ENCODE data around the gene WDPCP. TPM values are rescaled to one million over a fixed set of nuclear protein-coding genes. Genes with fewer than 3 reads are reported as not detected.
"Not testable (repeated sequence)": the region's sequence is repeated elsewhere in the genome, so short reads cannot be mapped to it uniquely, and the experiment has no call there.

WDPCP gene
- total RNA-seq, 2 donors from 2014 or later: 3.1 to 3.7 TPM

- intact Hi-C loops (cut with DNase I, micrococcal nuclease): no loop called here
- ATAC-seq: no peak
- DNase-seq: no peak
These were observed 253.4 kb downstream of the WDPCP start for GRCh38 chr2:63334910-63335309.

- DNase-seq (no peak), ATAC-seq (no peak)
- intact Hi-C loops (cut with DNase I, micrococcal nuclease): no loop called here
These were observed 261.8 kb downstream of the WDPCP start for GRCh38 chr2:63326473-63326872.

DNA sequence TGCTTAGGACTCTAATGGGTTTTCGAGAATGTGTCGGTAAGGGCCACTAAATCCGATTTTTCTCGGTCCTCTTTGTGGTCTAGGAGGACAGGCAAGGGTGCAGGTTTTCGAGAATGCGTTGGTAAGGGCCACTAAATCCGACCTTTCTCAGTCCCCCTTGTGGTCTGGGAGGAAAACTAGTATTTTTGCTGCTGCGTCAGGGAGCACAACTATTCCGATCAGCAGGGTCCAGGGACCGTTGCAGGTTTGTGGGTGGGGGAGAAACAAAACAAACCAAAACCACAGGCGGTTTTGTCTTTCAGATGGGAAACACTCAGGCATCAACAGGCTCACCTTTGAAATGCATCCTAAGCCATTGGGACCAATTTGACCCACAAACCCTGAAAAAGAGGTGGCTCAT, 264.6 kb downstream of the WDPCP start:
- DNase-seq; ATAC-seq; intact Hi-C loops (cut with DNase I, micrococcal nuclease): not testable (repeated sequence)

GRCh38 chr2:63321973-63322372, 266.3 kb downstream of the WDPCP start:
- ATAC-seq; intact Hi-C loops (cut with DNase I, micrococcal nuclease); DNase-seq: not testable (repeated sequence)

DNA sequence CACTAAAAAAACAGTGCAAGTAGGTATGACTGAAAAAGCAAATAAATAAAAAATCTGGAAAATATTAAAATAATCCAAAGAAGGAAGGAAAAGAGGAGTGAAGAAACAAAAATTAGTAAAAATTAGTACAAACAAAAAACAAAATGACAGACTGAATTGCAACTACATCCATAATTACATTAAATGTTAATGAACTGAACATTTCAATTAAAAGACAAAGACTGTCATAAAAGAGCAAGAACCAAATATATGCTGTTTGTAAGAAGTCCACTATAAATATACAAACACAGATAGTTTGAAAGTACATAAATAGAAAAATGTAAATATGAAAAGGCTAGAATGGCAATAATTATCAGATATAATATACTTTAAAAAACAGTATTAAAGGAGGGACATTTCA, 267.6 kb downstream of the WDPCP start:
- ATAC-seq (no peak), DNase-seq (no peak)
- intact Hi-C loops (cut with DNase I, micrococcal nuclease): no loop called here

DNA sequence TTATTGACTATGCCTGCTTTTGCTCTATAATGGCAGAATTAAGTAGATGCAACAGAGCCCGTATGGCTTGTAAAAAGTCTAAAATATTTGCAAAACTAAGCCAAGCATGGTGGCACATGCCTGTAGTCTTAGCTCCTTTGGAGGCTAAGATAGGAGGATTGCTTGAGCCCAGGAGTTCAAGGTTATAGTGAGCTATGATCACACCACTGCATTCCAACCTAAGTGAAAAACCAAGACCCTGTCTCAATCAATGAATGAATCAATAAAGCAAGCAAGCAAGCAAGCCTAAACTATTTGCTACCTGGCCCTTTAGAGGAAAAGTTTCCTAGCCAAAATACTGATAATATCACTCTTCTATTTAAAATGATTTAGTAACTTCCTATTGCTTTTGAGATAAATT, 277.7 kb downstream of the WDPCP start:
- intact Hi-C loops (cut with DNase I, micrococcal nuclease): no loop called here
- ATAC-seq: no peak
- no peak for DNase-seq

- DNase-seq (no peak), ATAC-seq (no peak)
- intact Hi-C loops (cut with DNase I, micrococcal nuclease): no loop called here
These were observed 286.8 kb downstream of the WDPCP start for GRCh38 chr2:63301481-63301880.

DNA sequence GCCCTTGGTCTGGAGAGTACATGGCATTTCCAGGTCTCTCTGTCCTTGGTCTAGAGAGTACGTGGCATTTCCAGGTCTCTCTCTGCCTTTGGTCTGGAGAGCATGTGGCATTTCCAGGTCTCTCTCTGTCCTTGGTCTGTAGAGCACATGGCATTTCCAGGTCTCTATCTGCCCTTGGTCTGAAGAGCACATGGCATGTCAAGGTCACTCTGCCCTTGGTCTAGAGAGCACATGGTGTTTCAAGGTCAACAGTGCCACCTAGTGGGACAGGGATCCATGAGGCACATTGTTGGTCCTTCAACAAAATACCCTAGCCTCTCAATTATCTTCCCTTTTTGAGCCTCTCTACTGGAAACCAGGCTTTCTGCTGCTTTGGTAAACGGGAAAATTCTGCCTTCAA, 287.4 kb downstream of the WDPCP start:
- DNase-seq (no peak), ATAC-seq (no peak)
- intact Hi-C loops (cut with DNase I, micrococcal nuclease): no loop called here

- DNase-seq (no peak), ATAC-seq (no peak)
- intact Hi-C loops (cut with DNase I, micrococcal nuclease): no loop called here
These were observed 300.3 kb downstream of the WDPCP start for GRCh38 chr2:63287956-63288355.

DNA sequence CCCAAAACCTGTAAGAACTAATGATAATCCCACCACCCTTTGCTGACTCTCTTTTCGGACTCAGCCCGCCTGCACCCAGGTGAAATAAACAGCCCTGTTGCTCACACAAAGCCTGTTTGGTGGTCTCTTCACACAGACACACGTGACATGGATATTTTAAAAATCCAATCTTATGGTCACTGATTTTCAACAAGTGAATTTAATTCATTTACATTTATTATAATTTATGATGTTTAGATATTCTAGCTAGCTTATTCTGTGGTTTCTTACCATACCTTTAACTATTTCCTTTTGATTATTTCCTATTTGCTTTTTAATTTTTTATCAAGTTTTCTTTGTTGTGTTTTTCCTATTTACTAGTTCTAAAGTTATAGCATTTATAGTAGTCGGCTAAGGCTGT, 301.8 kb downstream of the WDPCP start:
- intact Hi-C loops (cut with DNase I, micrococcal nuclease); DNase-seq; ATAC-seq: not testable (repeated sequence)

DNA sequence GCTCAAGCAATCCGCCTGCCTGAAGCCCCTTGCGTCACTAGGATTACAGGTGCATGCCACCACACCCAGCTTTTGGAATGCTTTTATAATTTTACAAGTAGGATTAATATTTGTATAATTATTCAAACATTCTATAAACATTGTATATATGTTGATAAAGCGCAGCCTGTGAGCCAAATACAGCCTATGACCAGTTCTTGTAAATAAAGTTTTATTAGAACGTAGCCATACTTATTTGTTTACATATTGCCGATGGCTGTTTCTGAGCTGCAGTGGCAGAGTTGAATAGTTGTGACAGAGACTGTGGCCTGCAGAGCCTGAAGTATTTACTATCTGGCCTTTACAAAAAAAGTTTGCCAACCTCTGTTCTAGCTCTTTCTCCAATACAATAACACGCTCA, 305.0 kb downstream of the WDPCP start:
- DNase-seq (no peak), ATAC-seq (no peak)
- intact Hi-C loops (cut with DNase I, micrococcal nuclease): no loop called here

GRCh38 chr2:63272560-63272959, 315.7 kb downstream of the WDPCP start:
- ATAC-seq (no peak), DNase-seq (no peak)
- intact Hi-C loops (cut with DNase I, micrococcal nuclease): no loop called here

DNA sequence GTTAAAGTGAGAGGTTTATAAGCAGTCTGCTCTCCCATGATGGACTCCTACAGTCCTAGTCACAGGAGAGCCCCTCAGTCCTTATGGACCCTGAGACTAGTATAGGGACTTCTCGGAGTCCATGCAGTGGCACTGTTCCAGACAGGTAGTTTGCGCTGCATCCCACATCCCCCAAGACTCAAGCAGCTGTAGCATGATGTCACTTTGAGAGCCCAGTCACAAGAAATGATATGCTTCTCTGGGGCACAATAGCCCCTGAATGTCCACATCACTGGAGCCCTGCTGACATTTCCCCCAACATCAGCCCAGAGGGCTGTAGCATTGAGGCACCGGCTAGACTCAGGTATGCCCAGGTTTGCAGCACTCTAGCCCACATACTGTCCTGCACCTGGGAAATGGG, 317.6 kb downstream of the WDPCP start:
- no peak for ATAC-seq
- intact Hi-C loops (cut with DNase I, micrococcal nuclease): no loop called here
- DNase-seq: no peak

GRCh38 chr2:63268946-63269345, 319.3 kb downstream of the WDPCP start:
- no peak for DNase-seq
- intact Hi-C loops (cut with DNase I, micrococcal nuclease): no loop called here
- ATAC-seq: no peak

DNA sequence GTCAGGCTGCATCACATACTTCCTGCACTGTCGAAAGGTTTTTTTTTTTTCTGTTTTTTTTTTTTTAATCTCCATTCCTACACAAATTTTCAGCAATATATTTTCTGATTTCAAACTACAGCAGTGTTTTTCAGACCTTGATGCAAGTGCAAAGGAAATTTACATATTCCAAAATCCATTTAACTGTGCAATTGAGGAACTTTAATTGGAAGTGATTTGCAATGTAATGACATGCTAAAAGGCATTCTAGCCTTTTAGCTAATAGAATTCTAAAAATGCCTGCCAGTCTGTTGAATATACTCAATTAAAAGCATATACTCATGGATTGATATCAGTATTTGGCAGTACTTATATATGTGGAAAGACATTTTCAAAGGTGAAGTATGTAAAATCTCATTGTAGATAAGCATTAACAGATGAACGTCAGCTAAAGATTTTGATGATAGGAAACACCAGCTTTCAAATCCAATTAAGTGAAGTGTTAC, 327.1 kb downstream of the WDPCP start:
- intact Hi-C loops (cut with DNase I, micrococcal nuclease): no loop called here
- DNase-seq: no peak
- ATAC-seq: no peak

- DNase-seq (no peak), ATAC-seq (no peak)
- intact Hi-C loops (cut with DNase I, micrococcal nuclease): no loop called here
These were observed 330.8 kb downstream of the WDPCP start for GRCh38 chr2:63257473-63257872.

GRCh38 chr2:63249161-63249560, 339.1 kb downstream of the WDPCP start:
- DNase-seq (no peak), ATAC-seq (no peak)
- intact Hi-C loops (cut with DNase I, micrococcal nuclease): no loop called here

DNA sequence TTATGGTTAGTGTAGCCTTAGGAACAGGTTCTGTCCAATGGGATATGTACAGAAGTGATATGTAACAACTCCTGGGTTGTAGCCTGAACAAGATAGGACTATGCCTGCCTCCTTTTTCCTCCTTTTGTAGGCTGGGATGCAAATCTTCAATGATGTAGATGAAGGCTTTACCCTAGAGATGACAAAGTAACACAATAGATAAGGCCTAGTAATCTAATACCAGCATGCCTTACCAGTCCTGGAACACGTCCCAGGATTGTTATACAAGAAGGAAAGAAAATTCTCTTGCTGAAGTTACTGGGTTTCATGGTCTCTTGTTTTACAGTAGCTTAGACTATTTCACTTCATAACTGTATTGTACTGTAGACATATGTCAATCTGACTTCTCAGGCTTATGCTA, 345.5 kb downstream of the WDPCP start:
- intact Hi-C loops (cut with DNase I, micrococcal nuclease): no loop called here
- DNase-seq: no peak
- ATAC-seq: no peak

DNA sequence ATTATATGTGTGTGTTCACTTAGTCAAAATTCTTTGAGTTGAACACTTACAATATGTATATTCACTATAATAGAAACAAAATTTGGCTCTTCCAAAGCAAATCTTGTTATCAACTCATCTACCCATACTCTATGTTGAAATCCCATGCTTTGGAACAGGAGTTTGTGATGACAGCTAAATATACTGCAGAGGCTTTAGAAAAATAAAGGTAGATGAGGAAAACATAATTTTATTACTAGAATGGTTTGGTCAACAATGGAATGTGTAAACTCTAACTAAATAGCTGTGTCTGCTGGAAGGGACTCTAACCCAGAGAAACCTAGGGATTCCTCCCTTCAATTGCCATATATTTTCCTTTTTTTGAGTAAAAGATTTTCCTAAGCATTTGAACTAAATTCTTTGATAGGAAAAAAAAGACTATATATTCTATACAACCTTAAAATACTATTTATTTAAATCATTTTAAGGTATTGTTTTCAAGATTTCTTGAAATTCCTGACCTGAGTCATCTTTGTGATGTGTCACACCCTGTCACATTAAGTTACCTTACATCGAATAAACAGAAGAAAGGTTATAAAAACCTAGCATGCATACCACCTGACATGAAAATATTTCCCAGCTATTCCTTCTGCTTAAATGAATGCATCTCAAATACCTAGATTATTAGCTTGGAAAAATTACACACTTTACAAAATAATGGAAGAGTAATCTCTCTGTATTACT, 362.2 kb downstream of the WDPCP start:
- intact Hi-C loops (cut with DNase I, micrococcal nuclease): no loop called here

GRCh38 chr2:63218800-63219526, 369.3 kb downstream of the WDPCP start:
- DNase-seq: no peak
- ATAC-seq: no peak
- intact Hi-C loops (cut with DNase I, micrococcal nuclease): no loop called here

More for the DNA sequence above, 362.2 kb downstream of the WDPCP start:
- DNase-seq: no peak
- no peak for ATAC-seq
